NCI-H1105 treated with DMSO at 0.1 percent for 48 hours (cell line): ENCODE measurements around the gene SACM1L.
"Not testable (repeated sequence)": the region's sequence is repeated elsewhere in the genome, so short reads cannot be mapped to it uniquely, and the experiment has no call there.

Experiments used
- DNase-seq: peaks from one replicate; lab custom pipeline; 2025; lab: John Stamatoyannopoulos, UW

SACM1L gene

GRCh38 chr3:45666757-45667431 lies 22.3 kb upstream of the SACM1L start:
- no peak for DNase-seq

DNA sequence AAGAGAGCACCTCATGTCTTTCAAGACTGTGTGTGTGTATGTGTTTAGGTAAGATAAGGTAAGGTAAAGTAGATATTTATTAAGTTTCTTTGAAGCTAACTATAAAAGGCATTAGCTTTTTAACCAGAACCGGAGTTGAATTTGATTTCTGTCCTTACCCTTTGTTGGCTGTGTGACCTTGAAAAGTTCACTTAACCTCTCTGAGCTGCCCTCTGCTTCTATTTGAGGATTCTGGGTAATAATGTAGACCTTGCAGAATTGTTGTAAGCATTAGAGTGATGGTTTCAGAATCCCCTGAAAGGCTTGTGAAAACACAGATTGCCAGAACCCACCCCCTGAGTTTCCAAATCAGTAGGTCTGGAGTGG lies 21.6 kb upstream of the SACM1L start:
- DNase-seq, result no peak

GRCh38 chr3:45670436-45670835 lies 18.8 kb upstream of the SACM1L start:
- no peak for DNase-seq

GRCh38 chr3:45670991-45671390 lies 18.2 kb upstream of the SACM1L start:
- DNase-seq, result no peak

DNA sequence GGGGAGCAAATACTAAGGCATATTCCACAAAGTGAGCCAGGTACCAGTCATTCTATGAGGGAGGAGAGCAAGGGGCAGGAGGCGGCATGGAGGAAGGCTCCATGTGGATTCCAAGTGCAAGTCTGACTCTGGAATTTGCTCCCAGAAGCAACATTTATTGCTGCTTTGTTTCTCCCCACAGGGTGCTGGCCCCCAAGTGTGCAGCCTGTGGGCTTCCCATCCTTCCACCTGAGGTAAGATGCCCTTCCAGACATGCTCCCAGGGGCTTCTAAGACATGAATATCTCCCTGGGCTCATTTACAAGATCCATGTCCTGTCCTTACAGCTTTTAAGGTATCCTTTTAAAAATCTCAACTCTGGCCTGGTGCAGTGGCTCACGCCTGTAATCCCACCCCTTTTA lies 15.9 kb upstream of the SACM1L start:
- no peak for DNase-seq

DNA sequence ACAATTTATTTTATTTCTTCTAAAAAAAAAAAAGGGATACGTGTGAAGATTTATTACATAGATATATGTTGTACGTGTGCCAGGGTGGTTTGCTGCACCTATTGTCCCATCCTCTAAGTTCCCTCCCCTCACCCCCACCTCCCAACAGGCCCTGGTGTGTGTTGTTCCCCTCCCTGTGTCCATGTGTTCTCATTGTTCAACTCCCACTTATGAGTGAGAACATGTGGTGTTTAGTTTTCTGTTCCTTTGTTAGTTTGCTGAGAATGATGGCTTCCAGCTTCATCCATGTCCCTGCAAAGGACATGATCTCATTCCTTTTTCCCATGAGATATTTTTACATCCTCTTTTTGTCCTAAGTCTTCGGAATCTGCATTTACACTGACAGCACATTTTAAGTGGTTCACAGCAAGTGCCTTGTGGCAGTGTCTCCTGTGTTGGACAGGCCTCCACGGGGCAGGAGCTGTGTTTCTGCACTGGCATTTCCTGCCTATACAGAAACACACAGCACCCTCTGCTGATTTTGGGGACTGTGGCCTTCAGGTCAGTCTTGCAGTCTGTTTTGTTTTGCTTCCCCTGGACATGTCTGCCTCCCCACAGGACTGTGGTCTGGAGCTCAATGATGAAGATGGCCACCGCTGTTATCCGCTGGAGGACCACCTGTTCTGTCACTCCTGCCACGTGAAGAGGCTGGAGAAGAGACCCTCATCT lies 12.7 kb upstream of the SACM1L start:
- no peak for DNase-seq

DNA sequence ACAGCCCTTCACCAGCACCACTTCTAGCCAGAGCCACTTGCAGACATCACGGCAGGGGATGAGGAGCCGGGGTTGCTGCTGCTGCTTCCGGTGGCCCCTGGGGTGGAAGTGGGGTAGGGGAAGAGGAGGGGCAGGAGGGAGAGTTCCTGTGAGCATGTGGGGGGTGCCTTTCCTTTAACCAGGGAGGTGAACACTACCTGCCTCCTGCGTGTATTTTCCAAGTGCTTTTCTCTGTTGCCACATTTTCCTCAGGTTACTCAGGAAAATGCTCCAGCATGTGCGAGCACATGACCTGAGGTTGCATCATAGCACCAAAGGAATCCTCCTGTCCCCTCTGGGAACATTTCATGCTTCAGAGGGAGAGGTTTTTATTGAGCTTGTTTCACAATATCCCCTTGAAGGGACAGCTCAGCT lies 12.2 kb upstream of the SACM1L start:
- DNase-seq, result no peak

DNA sequence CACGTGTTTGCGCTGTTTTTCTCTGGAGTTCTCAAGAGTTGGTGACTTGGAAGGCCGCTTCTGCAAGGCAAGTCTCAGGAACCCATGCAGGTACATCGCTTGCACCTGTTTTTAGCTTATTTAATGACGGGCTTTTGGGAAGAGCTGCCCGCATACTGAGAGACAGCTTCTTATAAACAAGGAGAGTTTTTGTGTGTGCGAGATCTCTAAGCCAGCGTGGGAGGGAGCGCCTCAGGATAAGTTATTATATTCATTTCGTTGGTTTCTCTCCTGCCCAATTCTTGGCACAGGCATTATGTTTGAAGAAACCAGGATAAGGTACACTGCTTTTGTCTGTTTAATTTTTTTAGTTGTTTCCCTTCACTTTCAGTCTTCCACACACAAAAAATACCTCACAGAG lies 11.4 kb upstream of the SACM1L start:
- DNase-seq, result no peak

DNA sequence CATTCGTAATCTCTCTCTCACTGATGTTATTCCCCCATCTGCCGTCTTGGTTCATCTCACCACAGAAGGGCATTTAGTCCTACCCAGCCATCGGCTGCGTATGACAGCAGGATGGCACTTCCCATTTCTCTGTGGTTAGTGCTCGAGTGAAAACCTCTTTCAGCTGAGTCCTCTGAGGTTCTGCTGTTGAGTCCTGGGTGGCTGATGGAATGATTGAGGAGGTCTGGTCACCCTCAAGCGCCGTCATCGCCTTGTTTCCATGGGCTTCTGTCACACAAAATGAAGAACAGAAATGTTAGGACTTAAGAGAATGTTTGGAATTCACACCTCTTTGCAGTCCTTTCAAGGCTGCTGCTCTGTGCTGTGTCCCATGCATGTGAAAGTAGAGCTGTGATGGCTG lies 9.4 kb upstream of the SACM1L start:
- no peak for DNase-seq

- DNase-seq, result no peak
Measured at GRCh38 chr3:45681221-45681620, 8.0 kb upstream of the SACM1L start.

DNA sequence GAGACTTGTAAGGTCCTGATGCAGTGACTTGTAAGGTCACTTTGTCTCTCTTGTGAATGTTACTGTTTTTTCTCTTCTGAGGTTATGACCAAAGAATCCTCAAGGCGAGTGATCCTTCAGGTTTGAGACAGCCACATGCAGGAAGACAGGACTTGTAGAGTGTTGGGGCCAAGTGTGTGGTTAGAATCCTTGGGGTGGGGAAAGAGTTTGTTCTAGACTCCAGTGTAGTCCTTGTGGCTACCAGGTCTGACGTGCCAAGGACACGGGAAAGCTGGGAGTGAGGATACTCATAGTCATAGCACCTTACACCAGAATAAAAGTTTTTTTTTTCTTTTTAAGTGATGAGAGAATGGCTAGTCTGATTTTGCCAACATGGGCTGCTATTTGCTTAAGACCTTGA lies 7.3 kb upstream of the SACM1L start:
- no peak for DNase-seq

GRCh38 chr3:45682311-45682710 lies 6.9 kb upstream of the SACM1L start:
- DNase-seq, result no peak

GRCh38 chr3:45682786-45683185 lies 6.4 kb upstream of the SACM1L start:
- DNase-seq, result no peak

DNA sequence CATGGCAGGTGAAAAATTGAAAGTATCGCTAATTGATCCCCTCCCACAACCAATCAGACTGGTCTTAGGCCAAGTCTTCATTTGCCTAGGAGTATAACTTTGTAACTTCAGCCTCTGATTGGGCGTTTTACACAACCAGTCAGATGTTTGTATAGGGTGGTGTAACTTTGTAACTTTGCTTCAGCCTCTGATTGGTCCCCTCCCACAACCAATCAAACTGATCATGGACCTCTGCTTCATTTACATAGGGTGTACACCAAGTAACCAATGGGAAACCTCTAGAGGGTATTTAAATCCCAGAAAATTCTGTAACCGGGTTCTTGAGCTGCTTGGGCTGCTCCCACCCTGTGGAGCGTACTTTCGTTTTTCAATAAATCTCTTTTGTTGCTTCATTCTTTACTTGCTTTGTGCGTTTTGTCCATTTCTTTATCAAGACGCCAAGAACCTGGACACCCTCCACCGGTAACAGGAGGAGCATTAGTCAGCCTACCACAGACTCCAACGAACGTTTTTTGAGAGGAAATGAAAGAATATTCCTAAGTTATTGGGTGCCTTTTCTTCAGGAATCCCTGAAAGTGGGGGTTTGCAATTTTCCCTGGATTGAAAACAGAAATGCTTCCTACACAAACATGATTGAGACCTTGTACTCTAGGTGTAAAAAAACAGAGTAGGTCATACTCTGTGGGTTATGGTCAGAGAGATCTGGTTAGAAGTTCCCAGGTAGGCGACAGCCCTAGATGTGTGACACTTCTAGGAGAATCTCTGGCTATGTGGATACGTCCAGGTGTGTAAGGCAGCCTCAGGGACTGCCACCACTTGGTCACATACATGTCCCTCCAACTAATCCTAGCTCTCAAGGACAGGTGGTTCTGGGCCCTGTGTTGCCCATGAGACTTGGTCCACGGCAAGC lies 5.5 kb upstream of the SACM1L start:
- DNase-seq, result no peak

GRCh38 chr3:45684327-45684892 lies 4.8 kb upstream of the SACM1L start:
- DNase-seq, result peak; percentile 31

DNA sequence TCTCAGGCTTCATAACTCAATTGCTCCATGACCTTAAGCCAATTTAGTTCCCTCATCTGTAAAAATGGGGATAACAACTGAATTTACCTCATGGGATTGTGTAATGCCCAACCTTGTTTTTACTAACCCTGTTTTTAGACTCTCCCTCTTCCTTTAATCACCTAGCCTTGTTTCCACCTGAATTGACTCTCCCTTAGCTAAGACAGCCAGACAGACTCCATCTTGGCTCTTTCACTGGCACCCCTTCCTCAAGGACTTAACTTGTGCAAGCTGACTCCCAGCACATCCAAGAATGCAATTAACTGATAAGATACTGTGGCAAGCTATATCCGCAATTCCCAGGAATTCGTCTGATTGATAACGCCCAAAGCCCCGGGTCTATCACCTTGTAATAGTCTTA lies 3.5 kb upstream of the SACM1L start:
- DNase-seq, result not testable (repeated sequence)

DNA sequence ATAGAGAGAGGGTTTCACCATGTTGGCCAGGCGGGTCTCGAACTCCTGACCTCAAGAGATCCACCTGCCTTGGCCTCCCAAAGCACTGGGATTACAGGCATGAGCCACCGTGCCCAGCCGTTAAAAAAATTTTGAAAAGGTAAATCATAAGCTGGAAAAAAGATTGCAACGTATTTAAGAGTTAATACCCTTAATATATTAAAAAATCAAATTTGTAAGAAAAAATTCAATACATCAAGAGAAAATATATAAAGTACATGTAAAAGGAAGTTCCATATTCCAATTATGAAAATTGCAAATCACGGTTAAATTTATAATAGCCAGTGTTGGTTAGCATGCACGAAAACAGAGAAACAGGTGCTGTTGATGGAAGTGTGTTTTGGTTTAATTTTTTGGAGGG lies 2.3 kb upstream of the SACM1L start:
- DNase-seq, result no peak

- no peak for DNase-seq
Measured at GRCh38 chr3:45687828-45688193, 1.4 kb upstream of the SACM1L start.

DNA sequence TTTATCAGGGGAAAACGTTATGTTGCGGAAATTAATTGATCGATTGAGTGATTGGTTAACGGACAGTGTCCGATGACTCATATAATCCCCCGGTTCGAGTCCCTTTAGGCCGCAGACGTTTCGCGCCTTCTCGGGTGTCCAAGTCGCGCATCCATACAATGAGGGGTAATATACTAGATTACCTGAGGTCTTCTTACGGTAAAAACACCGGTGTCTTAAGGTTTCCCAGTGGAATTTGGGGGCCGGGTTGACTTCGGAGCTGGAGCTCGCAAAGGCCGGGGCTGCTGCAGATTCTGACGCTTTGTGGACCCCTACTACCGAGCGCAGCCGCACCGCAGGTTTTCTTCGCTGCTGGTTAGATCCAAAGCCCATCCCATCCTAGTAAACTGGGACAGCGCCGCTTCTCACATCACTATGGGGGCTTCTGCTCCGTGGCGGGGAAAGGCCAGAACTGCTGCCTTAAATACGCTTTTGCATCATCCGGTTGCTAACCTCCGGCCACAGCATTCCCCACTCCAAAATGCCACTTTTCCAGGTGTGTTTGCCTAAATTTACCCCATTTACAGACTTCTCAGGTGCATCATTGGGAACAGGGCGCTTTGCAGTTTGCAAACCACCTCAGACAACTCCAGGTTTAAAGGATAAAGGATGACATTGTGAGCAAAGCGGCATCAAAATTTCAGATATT lies 858 bp upstream of the SACM1L start:
- peak; percentile 72 for DNase-seq

- no peak for DNase-seq
Measured at GRCh38 chr3:45689787-45690145, 570 bp downstream of the SACM1L start.

DNA sequence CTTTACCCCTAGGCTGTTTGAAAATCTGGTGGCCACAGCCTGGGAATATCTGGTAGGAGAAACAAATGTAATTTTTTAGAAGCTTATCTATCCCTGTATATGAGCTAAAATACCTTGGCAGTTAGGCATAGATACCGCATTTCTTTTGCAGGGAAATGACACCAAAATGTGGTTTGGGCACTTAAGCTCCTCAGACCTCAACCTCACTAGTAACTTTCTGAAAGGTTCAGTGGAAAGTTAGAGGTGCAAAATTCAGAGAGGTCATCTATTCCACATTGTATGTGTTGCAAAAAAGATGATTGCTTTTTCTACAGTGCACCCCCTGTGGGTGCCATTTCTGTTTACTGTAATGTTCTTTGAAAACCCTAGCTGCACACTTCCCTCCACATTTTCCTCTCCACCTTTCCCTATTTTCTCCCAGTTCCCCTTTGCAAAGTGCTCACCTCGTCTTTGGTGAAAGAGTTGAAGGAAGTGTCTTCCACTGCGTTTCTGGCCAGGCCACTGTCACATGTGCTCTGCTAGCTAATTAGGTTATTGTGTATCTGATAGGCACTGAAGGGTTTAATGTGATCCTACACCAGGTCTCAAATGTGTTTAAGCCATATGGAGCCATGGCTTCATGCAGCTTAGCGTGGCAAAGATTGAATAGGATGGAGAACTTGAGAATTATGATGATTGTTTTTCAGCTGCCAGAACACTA lies 1.3 kb downstream of the SACM1L start:
- DNase-seq, result peak; percentile 9

GRCh38 chr3:45691842-45692241 lies 2.6 kb downstream of the SACM1L start:
- DNase-seq, result no peak
